Gastrocnemius medialis (tissue), 4 donors: ENCODE measurements around the gene SAMHD1. TPM values are rescaled to one million over a fixed set of nuclear protein-coding genes. Genes with fewer than 3 reads are reported as not detected.

ENCODE experiments used
- ATAC-seq, 2 donors: fragments of 150-250 bp; one replicate each; pipeline ENCODE4 v1.9.1; 2016
- DNase-seq, 2 donors: peaks; one replicate each; pipeline ENCODE4 v3.0.0-alpha.2; 2019
- H3K27ac ChIP-seq, 4 donors: fragments of 200-600 bp; sonication (generic); 1 replicate in 1 of 4; 2 replicates in 3 of 4; pipeline ENCODE4 v1.5.1; 2016 to 2018; ENCODE audit warnings: mild to moderate bottlenecking in 2 of 4, moderate library complexity in 1 of 4
- H3K27me3 ChIP-seq, 3 donors: fragments of 200-600 bp; sonication (generic) in 2 of 3; 1 replicate in 1 of 3; 2 replicates in 2 of 3; pipeline versions ENCODE4 v1.5.1 to v1.6.0; 2016 to 2019; ENCODE audit warnings: mild to moderate bottlenecking in 1 of 3, moderate library complexity in 1 of 3
- H3K36me3 ChIP-seq, 2 donors: fragments of 200-600 bp; sonication (generic) in 1 of 2; one replicate each; pipeline ENCODE4 v1.5.1; 2017 to 2018
- H3K4me1 ChIP-seq, 2 donors: fragments of 200-600 bp; sonication (generic) in 1 of 2; one replicate each; pipeline ENCODE4 v1.5.1; 2016 to 2017; ENCODE audit warnings: mild to moderate bottlenecking in 2 of 2
- H3K4me3 ChIP-seq, 4 donors: fragments of 200-600 bp; sonication (generic) in 3 of 4; 1 replicate in 1 of 4; 2 replicates in 3 of 4; pipeline ENCODE4 v1.5.1; 2016 to 2019; ENCODE audit warnings: mild to moderate bottlenecking in 2 of 4
- H3K9me3 ChIP-seq, 3 donors: fragments of 200-600 bp; sonication (generic) in 2 of 3; 1 replicate in 1 of 3; 2 replicates in 2 of 3; pipeline ENCODE4 v1.5.1; 2016 to 2019
- POLR2A ChIP-seq, 2 donors: fragments of 450-650 bp; IDR thresholded peaks; one replicate each; pipeline ENCODE4 v1.6.1; 2017; ENCODE audit warnings: antibody characterized with exemption in 2 of 2, mild to moderate bottlenecking in 2 of 2, moderate library complexity in 2 of 2
- in situ Hi-C, 4 donors: fragments of 200-750 bp; cut with MboI; loops; one replicate each; pipeline versions ENCODE4 v1.15.0 to v1.8.0; 2017; ENCODE audit warnings: low sequenced_read_pairs in 4 of 4
- intact Hi-C: fragments of 100-400 bp; cut with DNase I; formaldehyde crosslinking; loops from one replicate; pipeline ENCODE4 v1.15.1; 2023; ENCODE audit warnings: low total_unique reads
- total RNA-seq, 4 donors: library from RNA; depleted of rRNA; stranded (reverse); fragments of >200 nt; gene quantifications; one replicate each; pipeline versions ENCODE4 v1.1.0 to v1.2.3, GENCODE V29; 2016
- TF ChIP-seq, protein P1 (sequence below), 5 experiments: fragments of 450-650 bp in 3 of 5; fragments of 200-600 bp in 2 of 5; sonication (generic) in 2 of 5; IDR thresholded peaks in 4 of 5; conservative IDR thresholded peaks in 1 of 5; 1 replicate in 4 of 5; 2 replicates in 1 of 5; pipeline ENCODE4 v1.5.1; 2016 to 2019; ENCODE audit warnings: antibody characterized with exemption in 5 of 5, mild to moderate bottlenecking in 3 of 5, moderate library complexity in 3 of 5

Gene SAMHD1
- total RNA-seq, 4 donors from 2014 or later = 37.5 to 84.1 (median 69.4) TPM

GRCh38 chr20:36883977-36884535 lies 67.5 kb downstream of the SAMHD1 start:
- Histone ChIP-seq H3K27me3 (no peaks in the 10 kb centered on the region), H3K9me3 (no peaks in the 10 kb centered on the region), H3K36me3 (no peaks in the 10 kb centered on the region), H3K4me3 (no peak overlapping the region), H3K27ac (no peak overlapping the region), H3K4me1 (peaks cover 0 to 5% of the 10 kb centered on the region in 2 donors)
- in situ Hi-C loops = no loop called here
- TF ChIP-seq, protein P1, sequence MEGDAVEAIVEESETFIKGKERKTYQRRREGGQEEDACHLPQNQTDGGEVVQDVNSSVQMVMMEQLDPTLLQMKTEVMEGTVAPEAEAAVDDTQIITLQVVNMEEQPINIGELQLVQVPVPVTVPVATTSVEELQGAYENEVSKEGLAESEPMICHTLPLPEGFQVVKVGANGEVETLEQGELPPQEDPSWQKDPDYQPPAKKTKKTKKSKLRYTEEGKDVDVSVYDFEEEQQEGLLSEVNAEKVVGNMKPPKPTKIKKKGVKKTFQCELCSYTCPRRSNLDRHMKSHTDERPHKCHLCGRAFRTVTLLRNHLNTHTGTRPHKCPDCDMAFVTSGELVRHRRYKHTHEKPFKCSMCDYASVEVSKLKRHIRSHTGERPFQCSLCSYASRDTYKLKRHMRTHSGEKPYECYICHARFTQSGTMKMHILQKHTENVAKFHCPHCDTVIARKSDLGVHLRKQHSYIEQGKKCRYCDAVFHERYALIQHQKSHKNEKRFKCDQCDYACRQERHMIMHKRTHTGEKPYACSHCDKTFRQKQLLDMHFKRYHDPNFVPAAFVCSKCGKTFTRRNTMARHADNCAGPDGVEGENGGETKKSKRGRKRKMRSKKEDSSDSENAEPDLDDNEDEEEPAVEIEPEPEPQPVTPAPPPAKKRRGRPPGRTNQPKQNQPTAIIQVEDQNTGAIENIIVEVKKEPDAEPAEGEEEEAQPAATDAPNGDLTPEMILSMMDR (IDR thresholded peaks at IDR 0.05 in 4 of 5, conservative IDR thresholded peaks at IDR 0.05 in 1 of 5) = no peak
- ATAC-seq = no peak
- intact Hi-C loops = loop anchor here (10.0 kb wide), 1 partner anchor 329 kb away; no protein-coding TSS in a partner anchor
- no peak for DNase-seq

- Histone ChIP-seq H3K36me3 (no peaks in the 10 kb centered on the region), H3K27me3 (no peaks in the 10 kb centered on the region), H3K27ac (no peak overlapping the region), H3K9me3 (no peaks in the 10 kb centered on the region), H3K4me1 (no peaks in the 10 kb centered on the region), H3K4me3 (no peak overlapping the region)
- in situ Hi-C loops (no loop called here), intact Hi-C loops (loop anchor here (10.0 kb wide), 1 partner anchor 327 kb away; no protein-coding TSS in a partner anchor)
- DNase-seq (no peak), ATAC-seq (no peak)
- TF ChIP-seq, protein P1 (IDR thresholded peaks at IDR 0.05 in 4 of 5, conservative IDR thresholded peaks at IDR 0.05 in 1 of 5) = no peak
- TF ChIP-seq POLR2A (IDR thresholded peaks at IDR 0.05) = no peak
Observed at GRCh38 chr20:36881888-36882287, 69.6 kb downstream of the SAMHD1 start.

- DNase-seq (no peak), ATAC-seq (no peak)
- Histone ChIP-seq H3K4me3 (no peak overlapping the region), H3K27me3 (no peaks in the 10 kb centered on the region), H3K27ac (no peak overlapping the region), H3K36me3 (no peaks in the 10 kb centered on the region), H3K4me1 (no peaks in the 10 kb centered on the region), H3K9me3 (no peaks in the 10 kb centered on the region)
- intact Hi-C loops (loop anchor here (10.0 kb wide), 1 partner anchor 327 kb away; no protein-coding TSS in a partner anchor), in situ Hi-C loops (no loop called here)
- no peak for TF ChIP-seq POLR2A (IDR thresholded peaks at IDR 0.05)
- TF ChIP-seq, protein P1 (IDR thresholded peaks at IDR 0.05 in 4 of 5, conservative IDR thresholded peaks at IDR 0.05 in 1 of 5) = no peak
Observed at GRCh38 chr20:36881331-36881730, 70.2 kb downstream of the SAMHD1 start.

DNA sequence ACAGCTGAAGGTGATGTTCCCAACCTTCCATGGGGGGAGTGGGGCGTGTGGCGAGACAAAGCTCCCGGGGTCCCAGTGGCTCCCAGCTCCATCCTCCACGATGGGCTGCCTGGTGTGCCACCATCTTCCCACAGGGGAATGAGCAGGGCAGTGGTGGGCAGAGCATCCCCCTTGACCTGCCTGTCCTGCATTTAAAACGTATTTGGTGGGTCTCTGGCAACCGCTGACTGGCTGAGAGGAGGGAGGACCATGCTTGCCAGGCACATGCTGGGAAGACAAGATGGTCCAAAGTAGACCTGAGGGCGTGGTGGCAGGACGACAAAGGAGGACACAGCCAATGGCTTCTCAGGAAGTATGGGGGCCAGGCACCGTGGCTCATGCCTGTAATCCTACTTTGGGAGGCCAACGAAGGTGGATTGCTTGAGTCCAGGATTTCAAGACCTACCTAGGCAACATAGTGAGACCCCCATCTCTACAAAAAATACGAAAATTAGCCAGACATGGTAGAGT lies 70.7 kb downstream of the SAMHD1 start:
- Histone ChIP-seq H3K27me3 (no peaks in the 10 kb centered on the region), H3K9me3 (no peaks in the 10 kb centered on the region), H3K4me1 (no peaks in the 10 kb centered on the region), H3K36me3 (no peaks in the 10 kb centered on the region), H3K4me3 (no peak overlapping the region), H3K27ac (no peak overlapping the region)
- intact Hi-C loops (loop anchor here (10.0 kb wide), 1 partner anchor 326 kb away; no protein-coding TSS in a partner anchor), in situ Hi-C loops (no loop called here)
- ATAC-seq (no peak), DNase-seq (no peak)
- TF ChIP-seq POLR2A (IDR thresholded peaks at IDR 0.05) = no peak
- TF ChIP-seq, protein P1 (IDR thresholded peaks at IDR 0.05 in 4 of 5, conservative IDR thresholded peaks at IDR 0.05 in 1 of 5) = no peak
